NCI-H187 treated with DMSO at 0.1 percent for 48 hours (cell line): ENCODE measurements around the gene UGT1A5.

Experiments
- DNase-seq: peaks from one replicate; lab custom pipeline; 2025; lab: John Stamatoyannopoulos, UW

The UGT1A5 gene

GRCh38 chr2:233712611-233713261 is at the start of gene UGT1A5:
UGT1A5 (plus strand) TSS chr2:233712907; CDS start chr2:233712992, 85 bp downstream.
- no peak for DNase-seq

GRCh38 chr2:233663911-233664310 is 48.8 kb upstream of the UGT1A5 start:
- no peak for DNase-seq

GRCh38 chr2:233668605-233669260 is 44.0 kb upstream of the UGT1A5 start:
- no peak for DNase-seq

- DNase-seq: no peak
These were observed 41.2 kb upstream of the UGT1A5 start, which contains the start of gene UGT1A9 for GRCh38 chr2:233671290-233672161. UGT1A9 (plus strand) TSS chr2:233671898; CDS start chr2:233671935, 37 bp downstream.

- DNase-seq: no peak
These were observed 39.8 kb upstream of the UGT1A5 start for GRCh38 chr2:233672886-233673285.

- DNase-seq: no peak
These were observed 38.8 kb upstream of the UGT1A5 start for GRCh38 chr2:233673896-233674295.

- no peak for DNase-seq
These were observed 38.4 kb upstream of the UGT1A5 start for GRCh38 chr2:233674314-233674713.

GRCh38 chr2:233674995-233675394 is 37.7 kb upstream of the UGT1A5 start:
- DNase-seq: no peak

GRCh38 chr2:233676046-233676445 is 36.7 kb upstream of the UGT1A5 start:
- no peak for DNase-seq

- no peak for DNase-seq
These were observed 33.5 kb upstream of the UGT1A5 start for GRCh38 chr2:233679196-233679595.

GRCh38 chr2:233680361-233681045 is 32.2 kb upstream of the UGT1A5 start:
- DNase-seq: no peak

- no peak for DNase-seq
These were observed 31.1 kb upstream of the UGT1A5 start, which contains the start of gene UGT1A7 for GRCh38 chr2:233681521-233682099. UGT1A7 (plus strand) TSS chr2:233681901; CDS start chr2:233681938, 37 bp downstream.

GRCh38 chr2:233684640-233685039 is 28.1 kb upstream of the UGT1A5 start:
- DNase-seq: no peak

GRCh38 chr2:233686928-233687327 is 25.8 kb upstream of the UGT1A5 start:
- no peak for DNase-seq

GRCh38 chr2:233688341-233688740 is 24.4 kb upstream of the UGT1A5 start:
- no peak for DNase-seq

GRCh38 chr2:233689031-233689430 is 23.7 kb upstream of the UGT1A5 start:
- DNase-seq: no peak

- DNase-seq: no peak
These were observed 23.2 kb upstream of the UGT1A5 start for GRCh38 chr2:233689501-233689900.

GRCh38 chr2:233690444-233690843 is 22.3 kb upstream of the UGT1A5 start:
- DNase-seq: no peak

GRCh38 chr2:233691443-233692433 is 21.0 kb upstream of the UGT1A5 start:
- DNase-seq: no peak

- DNase-seq: no peak
These were observed 20.1 kb upstream of the UGT1A5 start, which contains the start of gene UGT1A6 for GRCh38 chr2:233692648-233693047. UGT1A6 (plus strand) TSS chr2:233692890; CDS start chr2:233693005, 115 bp downstream.
